Panc1 (cell line): Measurements from ENCODE around the gene PLET1. TPM values are rescaled to one million over a fixed set of nuclear protein-coding genes. Genes with fewer than 3 reads are reported as not detected.

Experiments used
- ATAC-seq: fragments of 200-7000 bp; cut with Tn5 transposase; 2 replicates; pipeline ENCODE4 v1.9.1; 2020; ENCODE audit warnings: mild to moderate bottlenecking, moderate library complexity
- BruUV-seq: library from RNA; stranded (reverse); fragments of 400-500 nt; replicated peaks from 2 replicates; lab custom pipeline; 2021; lab: Mats Ljungman, UMichigan
- CTCF ChIA-PET: fragments of 300-600 bp; sonication (Branson Sonifier 250); formaldehyde crosslinking; loops from one replicate; lab custom pipeline; 2022; ENCODE audit warnings: antibody characterized with exemption; lab: Charles Lee
- POLR2A ChIA-PET: fragments of 300-600 bp; sonication (Branson Sonifier 250); formaldehyde crosslinking; loops from one replicate; lab custom pipeline; 2022; ENCODE audit warnings: antibody characterized with exemption; lab: Charles Lee
- DNase-seq: peaks from one replicate; pipeline ENCODE4 v3.0.0-alpha.2; 2010; ENCODE audit warnings: low read depth, low spot score
- H3K27ac ChIP-seq: 2 replicates; pipeline ENCODE4 v1.5.1; 2011; ENCODE audit warnings: mild to moderate bottlenecking, low read length, inconsistent platforms
- H3K27me3 ChIP-seq: fragments of 200-500 bp; sonication (Bioruptor generic); 2 replicates; pipeline ENCODE4 v1.6.0; 2014; ENCODE audit warnings: low read length, inconsistent platforms; ENCODE audit not compliant: control insufficient read depth, insufficient read depth
- H3K36me3 ChIP-seq: fragments of 200-500 bp; sonication (Bioruptor generic); 2 replicates; pipeline ENCODE4 v1.5.1; 2014; ENCODE audit warnings: inconsistent platforms, mild to moderate bottlenecking, low read length, moderate library complexity; ENCODE audit not compliant: control insufficient read depth, insufficient read depth
- H3K4me1 ChIP-seq: 2 replicates; pipeline ENCODE4 v1.5.1; 2011; ENCODE audit warnings: inconsistent platforms, mild to moderate bottlenecking, low read length, moderate library complexity; ENCODE audit not compliant: control insufficient read depth, insufficient read depth
- H3K4me3 ChIP-seq, 2 experiments: 2 replicates each; pipeline ENCODE4 v1.5.1; 2011 to 2012; ENCODE audit warnings: low read depth in 2 of 2, low read length in 2 of 2, mild to moderate bottlenecking in 2 of 2, inconsistent platforms in 1 of 2, moderate library complexity in 1 of 2
- H3K9me3 ChIP-seq: fragments of 200-500 bp; sonication (Bioruptor generic); 2 replicates; pipeline ENCODE4 v1.5.1; 2014; ENCODE audit warnings: low read depth, mild to moderate bottlenecking, inconsistent platforms, low read length, moderate library complexity; ENCODE audit not compliant: control insufficient read depth, insufficient read depth
- POLR2AphosphoS5 ChIP-seq: IDR thresholded peaks from 2 replicates; pipeline ENCODE4 v1.6.1; 2012; ENCODE audit warnings: mild to moderate bottlenecking, low read depth, low read length, moderate library complexity
- REST ChIP-seq, 2 experiments: IDR thresholded peaks; 2 replicates each; pipeline ENCODE4 v1.6.1; 2011 to 2012; ENCODE audit warnings: low read depth in 2 of 2, control low read depth in 1 of 2, low read length in 1 of 2, mild to moderate bottlenecking in 1 of 2, moderate library complexity in 1 of 2; ENCODE audit not compliant: insufficient read depth in 1 of 2
- SIN3A ChIP-seq: IDR thresholded peaks from 2 replicates; pipeline ENCODE4 v1.6.1; 2012; ENCODE audit warnings: low read depth, mild to moderate bottlenecking, low read length, moderate library complexity, borderline replicate concordance; ENCODE audit not compliant: insufficient read depth
- TCF7L2 ChIP-seq: IDR thresholded peaks from 2 replicates; pipeline ENCODE4 v1.6.1; 2011; ENCODE audit warnings: mild to moderate bottlenecking, low read depth, low read length, inconsistent platforms
- in situ Hi-C: cut with HindIII; loops from 2 replicates; pipeline ENCODE4 v1.10.0; 2016; ENCODE audit warnings: low sequenced_read_pairs, low pct_unique_long_range_greater_than_20kb
- intact Hi-C: fragments of 100-400 bp; cut with micrococcal nuclease; formaldehyde crosslinking; loops from one replicate; pipeline ENCODE4 v1.10.0; 2022; ENCODE audit not compliant: unreplicated experiment
- total RNA-seq: library from RNA; stranded (reverse); gene quantifications from one replicate; pipeline ENCODE4 v1.2.1, GENCODE V29; 2021; ENCODE audit not compliant: unreplicated experiment
- TF ChIP-seq, protein P1 (sequence below): fragments of 450-650 bp; IDR thresholded peaks from 2 replicates; pipeline ENCODE4 v1.5.1; 2017; ENCODE audit warnings: mild to moderate bottlenecking

The PLET1 gene
- total RNA-seq, 1 experiment from 2014 or later, result not detected

- CTCF ChIA-PET, result interaction anchor here (0.6 to 3.6 kb wide), 15 partner anchors 20 to 676 kb away, joined by 3 to 58 read pairs (median 4); partner anchors contain the start of genes BCO2, NKAPD1, PIH1D2 and PTS
- Histone ChIP-seq H3K9me3 (no peaks in the 10 kb centered on the region), H3K27me3 (peaks cover 2% of the 10 kb centered on the region), H3K4me1 (peaks cover 4% of the 10 kb centered on the region; the same call in 1 of the 2 replicates), H3K27ac (no peak overlapping the region), H3K4me3 (peak overlapping the region; percentile 45 to 67), H3K36me3 (no peaks in the 10 kb centered on the region)
- in situ Hi-C loops (no loop called here), intact Hi-C loops (loop anchor here (1.0 to 5.0 kb wide), 3 partner anchors 61 to 1007 kb away; no protein-coding TSS in a partner anchor)
- POLR2A ChIA-PET, result no interaction called here
- peak; percentile 91 for ATAC-seq
- no peak for TF ChIP-seq SIN3A
- TF ChIP-seq, protein P1, sequence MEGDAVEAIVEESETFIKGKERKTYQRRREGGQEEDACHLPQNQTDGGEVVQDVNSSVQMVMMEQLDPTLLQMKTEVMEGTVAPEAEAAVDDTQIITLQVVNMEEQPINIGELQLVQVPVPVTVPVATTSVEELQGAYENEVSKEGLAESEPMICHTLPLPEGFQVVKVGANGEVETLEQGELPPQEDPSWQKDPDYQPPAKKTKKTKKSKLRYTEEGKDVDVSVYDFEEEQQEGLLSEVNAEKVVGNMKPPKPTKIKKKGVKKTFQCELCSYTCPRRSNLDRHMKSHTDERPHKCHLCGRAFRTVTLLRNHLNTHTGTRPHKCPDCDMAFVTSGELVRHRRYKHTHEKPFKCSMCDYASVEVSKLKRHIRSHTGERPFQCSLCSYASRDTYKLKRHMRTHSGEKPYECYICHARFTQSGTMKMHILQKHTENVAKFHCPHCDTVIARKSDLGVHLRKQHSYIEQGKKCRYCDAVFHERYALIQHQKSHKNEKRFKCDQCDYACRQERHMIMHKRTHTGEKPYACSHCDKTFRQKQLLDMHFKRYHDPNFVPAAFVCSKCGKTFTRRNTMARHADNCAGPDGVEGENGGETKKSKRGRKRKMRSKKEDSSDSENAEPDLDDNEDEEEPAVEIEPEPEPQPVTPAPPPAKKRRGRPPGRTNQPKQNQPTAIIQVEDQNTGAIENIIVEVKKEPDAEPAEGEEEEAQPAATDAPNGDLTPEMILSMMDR, result peak; percentile 81
- BruUV-seq, result no TSS peak
- peak; percentile 61 for DNase-seq
These were observed 19.8 kb upstream of the PLET1 start for GRCh38 chr11:112280268-112281126.

DNA sequence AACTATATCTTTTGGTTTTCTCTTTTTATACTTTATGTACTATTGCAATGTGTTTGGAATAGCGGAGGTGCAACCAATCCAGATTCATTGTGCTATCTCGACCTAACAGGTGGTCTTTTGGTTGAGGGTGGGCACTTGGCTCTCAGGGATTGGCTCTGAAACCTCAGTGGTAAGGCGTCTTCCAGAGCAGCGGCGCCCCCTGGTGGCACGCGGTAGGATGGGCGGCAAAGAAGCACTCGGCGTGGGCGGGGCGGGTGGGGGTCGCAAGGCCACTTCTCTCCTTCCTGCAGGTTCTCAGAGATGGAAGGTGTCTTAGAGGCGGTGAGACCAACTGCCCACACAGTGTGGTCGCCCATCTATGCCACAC, 19.2 kb upstream of the PLET1 start:
- no peak overlapping the region for H3K27ac ChIP-seq
- H3K36me3 ChIP-seq, result no peaks in the 10 kb centered on the region
- intact Hi-C loops, result loop anchor here (1.0 to 5.0 kb wide), 3 partner anchors 61 to 1007 kb away; no protein-coding TSS in a partner anchor
- in situ Hi-C loops, result no loop called here
- CTCF ChIA-PET, result interaction anchor here (0.6 to 3.6 kb wide), 13 partner anchors 21 to 1867 kb away, joined by 3 to 58 read pairs (median 4); partner anchors contain the start of genes BCO2, NKAPD1, PIH1D2 and PTS
- peaks cover 4% of the 10 kb centered on the region; the same call in 1 of the 2 replicates for H3K4me1 ChIP-seq
- BruUV-seq, result no TSS peak
- no peak for DNase-seq
- peak overlapping the region; percentile 45 to 67 for H3K4me3 ChIP-seq
- H3K27me3 ChIP-seq, result peaks cover 2% of the 10 kb centered on the region
- TF ChIP-seq SIN3A (no peak), TCF7L2 (no peak), REST (IDR thresholded peaks at IDR 0.05; ENCODE audit: insufficient read depth in 1 of 2, low read depth in 2 of 2, low read length in 1 of 2) (no peak), POLR2AphosphoS5 (no peak)
- TF ChIP-seq, protein P1, result peak; percentile 93
- no peaks in the 10 kb centered on the region for H3K9me3 ChIP-seq
- POLR2A ChIA-PET, result no interaction called here
- ATAC-seq, result peak; percentile 84
